DND-41 (cell line): Measurements from ENCODE around the gene EPS8L1.

Experiments
- CTCF ChIP-seq: IDR thresholded peaks from 2 replicates; pipeline ENCODE4 v1.5.1; 2012; ENCODE audit warnings: borderline replicate concordance, low read length, moderate library complexity, mild to moderate bottlenecking; ENCODE audit not compliant: poor library complexity, severe bottlenecking; ENCODE audit errors: extremely low read depth
- EZH2 ChIP-seq: IDR thresholded peaks from 3 replicates; pipeline ENCODE4 v1.6.1; 2012; ENCODE audit warnings: borderline replicate concordance, low read depth, mild to moderate bottlenecking, moderate library complexity, low read length, inconsistent platforms; ENCODE audit not compliant: severe bottlenecking

- TF ChIP-seq CTCF: no peak
- no peak for TF ChIP-seq EZH2
Observed at GRCh38 chr19:55042344-55042678, 33.4 kb upstream of the EPS8L1 start.
